ENCODE measurements around the gene DOCK4. TPM values are rescaled to one million over a fixed set of nuclear protein-coding genes. Genes with fewer than 3 reads are reported as not detected.

Gene DOCK4
- total and polyA plus RNA-seq, 2 of the 8 experiments (the other 6 are each of a cell fraction or from before 2014, with no cell fraction given), result 5.1 to 23.6 TPM

DNA sequence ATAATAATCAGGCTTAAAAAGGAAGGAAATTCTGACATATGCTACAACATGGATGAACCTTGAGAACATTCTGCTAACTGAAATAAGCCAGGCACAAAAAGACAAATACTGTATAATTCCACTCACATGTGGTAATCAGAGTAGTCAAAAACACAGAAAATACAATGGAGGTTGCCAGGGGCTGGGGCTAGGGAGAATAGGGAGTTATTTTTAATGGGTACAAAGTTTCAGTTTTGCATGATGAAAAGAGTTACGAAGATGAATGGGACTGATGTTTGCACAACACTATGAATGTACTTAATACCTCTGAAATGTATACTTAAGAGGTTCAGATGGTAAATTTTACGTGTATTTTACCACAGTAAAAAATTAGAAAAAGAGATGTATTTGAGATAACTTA is 145.6 kb downstream of the DOCK4 start (continued):
- TF ChIP-seq, protein P1, sequence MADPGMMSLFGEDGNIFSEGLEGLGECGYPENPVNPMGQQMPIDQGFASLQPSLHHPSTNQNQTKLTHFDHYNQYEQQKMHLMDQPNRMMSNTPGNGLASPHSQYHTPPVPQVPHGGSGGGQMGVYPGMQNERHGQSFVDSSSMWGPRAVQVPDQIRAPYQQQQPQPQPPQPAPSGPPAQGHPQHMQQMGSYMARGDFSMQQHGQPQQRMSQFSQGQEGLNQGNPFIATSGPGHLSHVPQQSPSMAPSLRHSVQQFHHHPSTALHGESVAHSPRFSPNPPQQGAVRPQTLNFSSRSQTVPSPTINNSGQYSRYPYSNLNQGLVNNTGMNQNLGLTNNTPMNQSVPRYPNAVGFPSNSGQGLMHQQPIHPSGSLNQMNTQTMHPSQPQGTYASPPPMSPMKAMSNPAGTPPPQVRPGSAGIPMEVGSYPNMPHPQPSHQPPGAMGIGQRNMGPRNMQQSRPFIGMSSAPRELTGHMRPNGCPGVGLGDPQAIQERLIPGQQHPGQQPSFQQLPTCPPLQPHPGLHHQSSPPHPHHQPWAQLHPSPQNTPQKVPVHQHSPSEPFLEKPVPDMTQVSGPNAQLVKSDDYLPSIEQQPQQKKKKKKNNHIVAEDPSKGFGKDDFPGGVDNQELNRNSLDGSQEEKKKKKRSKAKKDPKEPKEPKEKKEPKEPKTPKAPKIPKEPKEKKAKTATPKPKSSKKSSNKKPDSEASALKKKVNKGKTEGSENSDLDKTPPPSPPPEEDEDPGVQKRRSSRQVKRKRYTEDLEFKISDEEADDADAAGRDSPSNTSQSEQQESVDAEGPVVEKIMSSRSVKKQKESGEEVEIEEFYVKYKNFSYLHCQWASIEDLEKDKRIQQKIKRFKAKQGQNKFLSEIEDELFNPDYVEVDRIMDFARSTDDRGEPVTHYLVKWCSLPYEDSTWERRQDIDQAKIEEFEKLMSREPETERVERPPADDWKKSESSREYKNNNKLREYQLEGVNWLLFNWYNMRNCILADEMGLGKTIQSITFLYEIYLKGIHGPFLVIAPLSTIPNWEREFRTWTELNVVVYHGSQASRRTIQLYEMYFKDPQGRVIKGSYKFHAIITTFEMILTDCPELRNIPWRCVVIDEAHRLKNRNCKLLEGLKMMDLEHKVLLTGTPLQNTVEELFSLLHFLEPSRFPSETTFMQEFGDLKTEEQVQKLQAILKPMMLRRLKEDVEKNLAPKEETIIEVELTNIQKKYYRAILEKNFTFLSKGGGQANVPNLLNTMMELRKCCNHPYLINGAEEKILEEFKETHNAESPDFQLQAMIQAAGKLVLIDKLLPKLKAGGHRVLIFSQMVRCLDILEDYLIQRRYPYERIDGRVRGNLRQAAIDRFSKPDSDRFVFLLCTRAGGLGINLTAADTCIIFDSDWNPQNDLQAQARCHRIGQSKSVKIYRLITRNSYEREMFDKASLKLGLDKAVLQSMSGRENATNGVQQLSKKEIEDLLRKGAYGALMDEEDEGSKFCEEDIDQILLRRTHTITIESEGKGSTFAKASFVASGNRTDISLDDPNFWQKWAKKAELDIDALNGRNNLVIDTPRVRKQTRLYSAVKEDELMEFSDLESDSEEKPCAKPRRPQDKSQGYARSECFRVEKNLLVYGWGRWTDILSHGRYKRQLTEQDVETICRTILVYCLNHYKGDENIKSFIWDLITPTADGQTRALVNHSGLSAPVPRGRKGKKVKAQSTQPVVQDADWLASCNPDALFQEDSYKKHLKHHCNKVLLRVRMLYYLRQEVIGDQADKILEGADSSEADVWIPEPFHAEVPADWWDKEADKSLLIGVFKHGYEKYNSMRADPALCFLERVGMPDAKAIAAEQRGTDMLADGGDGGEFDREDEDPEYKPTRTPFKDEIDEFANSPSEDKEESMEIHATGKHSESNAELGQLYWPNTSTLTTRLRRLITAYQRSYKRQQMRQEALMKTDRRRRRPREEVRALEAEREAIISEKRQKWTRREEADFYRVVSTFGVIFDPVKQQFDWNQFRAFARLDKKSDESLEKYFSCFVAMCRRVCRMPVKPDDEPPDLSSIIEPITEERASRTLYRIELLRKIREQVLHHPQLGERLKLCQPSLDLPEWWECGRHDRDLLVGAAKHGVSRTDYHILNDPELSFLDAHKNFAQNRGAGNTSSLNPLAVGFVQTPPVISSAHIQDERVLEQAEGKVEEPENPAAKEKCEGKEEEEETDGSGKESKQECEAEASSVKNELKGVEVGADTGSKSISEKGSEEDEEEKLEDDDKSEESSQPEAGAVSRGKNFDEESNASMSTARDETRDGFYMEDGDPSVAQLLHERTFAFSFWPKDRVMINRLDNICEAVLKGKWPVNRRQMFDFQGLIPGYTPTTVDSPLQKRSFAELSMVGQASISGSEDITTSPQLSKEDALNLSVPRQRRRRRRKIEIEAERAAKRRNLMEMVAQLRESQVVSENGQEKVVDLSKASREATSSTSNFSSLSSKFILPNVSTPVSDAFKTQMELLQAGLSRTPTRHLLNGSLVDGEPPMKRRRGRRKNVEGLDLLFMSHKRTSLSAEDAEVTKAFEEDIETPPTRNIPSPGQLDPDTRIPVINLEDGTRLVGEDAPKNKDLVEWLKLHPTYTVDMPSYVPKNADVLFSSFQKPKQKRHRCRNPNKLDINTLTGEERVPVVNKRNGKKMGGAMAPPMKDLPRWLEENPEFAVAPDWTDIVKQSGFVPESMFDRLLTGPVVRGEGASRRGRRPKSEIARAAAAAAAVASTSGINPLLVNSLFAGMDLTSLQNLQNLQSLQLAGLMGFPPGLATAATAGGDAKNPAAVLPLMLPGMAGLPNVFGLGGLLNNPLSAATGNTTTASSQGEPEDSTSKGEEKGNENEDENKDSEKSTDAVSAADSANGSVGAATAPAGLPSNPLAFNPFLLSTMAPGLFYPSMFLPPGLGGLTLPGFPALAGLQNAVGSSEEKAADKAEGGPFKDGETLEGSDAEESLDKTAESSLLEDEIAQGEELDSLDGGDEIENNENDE (IDR thresholded peaks at IDR 0.05; ENCODE audit: insufficient replicate concordance, low read length), result no peak
- TF ChIP-seq JUN (IDR thresholded peaks at IDR 0.05; ENCODE audit: low read depth, low read length) (no peak), TCF12 (IDR thresholded peaks at IDR 0.05; ENCODE audit: low read depth, low read length) (no peak), NANOG (IDR thresholded peaks at IDR 0.05; ENCODE audit: insufficient read depth, low read depth, low read length, poor library complexity, severe bottlenecking) (no peak), TAF1 (IDR thresholded peaks at IDR 0.05; ENCODE audit: low read depth, low read length) (no peak), SUZ12 (IDR thresholded peaks at IDR 0.05; ENCODE audit: low read length) (no peak), SIN3A (conservative IDR thresholded peaks at IDR 0.05 in 1 of 2, IDR thresholded peaks at IDR 0.05 in 1 of 2; ENCODE audit: low read depth in 1 of 2, low read length in 2 of 2) (no peak), BRCA1 (IDR thresholded peaks at IDR 0.05; ENCODE audit: low read depth, low read length) (no peak)
- TF ChIP-seq, protein P2, sequence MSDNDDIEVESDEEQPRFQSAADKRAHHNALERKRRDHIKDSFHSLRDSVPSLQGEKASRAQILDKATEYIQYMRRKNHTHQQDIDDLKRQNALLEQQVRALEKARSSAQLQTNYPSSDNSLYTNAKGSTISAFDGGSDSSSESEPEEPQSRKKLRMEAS (IDR thresholded peaks at IDR 0.05), result no peak
- TF ChIP-seq, protein P3, sequence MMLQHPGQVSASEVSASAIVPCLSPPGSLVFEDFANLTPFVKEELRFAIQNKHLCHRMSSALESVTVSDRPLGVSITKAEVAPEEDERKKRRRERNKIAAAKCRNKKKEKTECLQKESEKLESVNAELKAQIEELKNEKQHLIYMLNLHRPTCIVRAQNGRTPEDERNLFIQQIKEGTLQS (IDR thresholded peaks at IDR 0.05; ENCODE audit: insufficient read depth, low read depth, low read length), result no peak

All from H1 (cell line).